SK-N-SH (cell line): Measurements from ENCODE around the gene NSL1. TPM values are rescaled to one million over a fixed set of nuclear protein-coding genes. Genes with fewer than 3 reads are reported as not detected.

Source experiments
- CTCF ChIA-PET: fragments of 300-600, 350-600 bp; formaldehyde crosslinking; extraction: SDS; loops from one replicate; lab custom pipeline; 2021; lab: Yijun Ruan, JAX
- POLR2A ChIA-PET: fragments of 350-600 bp; sonication (Branson Sonifier 250); formaldehyde crosslinking; extraction: SDS; loops from one replicate; lab custom pipeline; 2020; ENCODE audit warnings: antibody characterized with exemption, inconsistent platforms; lab: Yijun Ruan, JAX
- DNase-seq: peaks from one replicate; pipeline ENCODE4 v3.0.0; 2012
- H2AFZ ChIP-seq: fragments of 200-600 bp; sonication (generic); 2 replicates; pipeline ENCODE4 v1.8.1; 2016; ENCODE audit warnings: antibody characterized with exemption, mild to moderate bottlenecking, low read depth
- H3F3A ChIP-seq: fragments of 200-600 bp; sonication (generic); replicated peaks from 2 replicates; pipeline ENCODE3; 2016; ENCODE audit warnings: antibody characterized with exemption, mild to moderate bottlenecking; ENCODE audit not compliant: insufficient read depth
- H3K27ac ChIP-seq, 2 experiments: fragments of 200-500 bp in 1 of 2; fragments of 200-600 bp in 1 of 2; sonication (Bioruptor generic) in 1 of 2; sonication (generic), shearing (Covaris generic) in 1 of 2; 2 replicates each; pipeline versions ENCODE4 v1.5.1 to v1.6.1; 2014 to 2016; ENCODE audit warnings: low read depth in 2 of 2, inconsistent platforms in 1 of 2, low read length in 1 of 2, mild to moderate bottlenecking in 1 of 2, mixed read lengths in 1 of 2
- H3K27me3 ChIP-seq: fragments of 200-600 bp; sonication (generic), shearing (Covaris generic); 2 replicates; pipeline ENCODE4 v1.6.1; 2016; ENCODE audit warnings: mixed run types; ENCODE audit not compliant: insufficient read depth
- H3K36me3 ChIP-seq, 2 experiments: fragments of 200-500 bp in 1 of 2; fragments of 200-600 bp in 1 of 2; sonication (Bioruptor generic) in 1 of 2; sonication (generic) in 1 of 2; replicated peaks in 1 of 2; 2 replicates each; pipeline versions ENCODE3 to v1.5.1; 2014 to 2016; ENCODE audit warnings: low read length in 1 of 2, mild to moderate bottlenecking in 1 of 2; ENCODE audit not compliant: insufficient read depth in 2 of 2, control insufficient read depth in 1 of 2
- H3K4me1 ChIP-seq, 2 experiments: fragments of 200-500 bp in 1 of 2; fragments of 200-600 bp in 1 of 2; sonication (Bioruptor generic) in 1 of 2; sonication (generic), shearing (Covaris generic) in 1 of 2; 2 replicates each; pipeline versions ENCODE4 v1.5.1 to v1.6.1; 2014 to 2016; ENCODE audit warnings: low read depth in 1 of 2, low read length in 1 of 2, mixed run types in 1 of 2; ENCODE audit not compliant: insufficient read depth in 2 of 2, control insufficient read depth in 1 of 2
- H3K4me2 ChIP-seq: fragments of 200-600 bp; sonication (generic), shearing (Covaris generic); 2 replicates; pipeline ENCODE4 v1.6.1; 2017; ENCODE audit warnings: mixed run types
- H3K4me3 ChIP-seq, 2 experiments: fragments of 200-500 bp in 1 of 2; fragments of 200-600 bp in 1 of 2; sonication (Bioruptor generic) in 1 of 2; sonication (generic), shearing (Covaris generic) in 1 of 2; 2 replicates each; pipeline versions ENCODE4 v1.5.1 to v1.8.1; 2014 to 2016; ENCODE audit warnings: low read depth in 2 of 2, inconsistent platforms in 1 of 2, low read length in 1 of 2, mild to moderate bottlenecking in 1 of 2, mixed read lengths in 1 of 2, moderate library complexity in 1 of 2
- H3K79me2 ChIP-seq: fragments of 200-600 bp; sonication (generic); 2 replicates; pipeline ENCODE4 v1.8.1; 2017; ENCODE audit warnings: mild to moderate bottlenecking; ENCODE audit not compliant: insufficient read depth
- H3K9ac ChIP-seq: fragments of 200-600 bp; sonication (generic); 2 replicates; pipeline ENCODE4 v1.6.1; 2017; ENCODE audit warnings: mixed run types
- H3K9me2 ChIP-seq: fragments of 200-600 bp; sonication (generic); 2 replicates; pipeline ENCODE4 v1.6.1; 2017; ENCODE audit warnings: mixed run types
- H3K9me3 ChIP-seq: fragments of 200-600 bp; sonication (generic); 2 replicates; pipeline ENCODE4 v1.6.1; 2017; ENCODE audit warnings: mixed run types, mild to moderate bottlenecking, moderate library complexity
- H4K20me1 ChIP-seq: fragments of 200-600 bp; sonication (generic); 2 replicates; pipeline ENCODE4 v1.6.1; 2017; ENCODE audit warnings: mild to moderate bottlenecking, mixed run types; ENCODE audit not compliant: insufficient read depth
- FOSL2 ChIP-seq: IDR thresholded peaks from 2 replicates; pipeline ENCODE4 v1.4.0; 2012; ENCODE audit warnings: low read depth, mild to moderate bottlenecking, moderate library complexity, borderline replicate concordance
- FOXM1 ChIP-seq: IDR thresholded peaks from 2 replicates; pipeline ENCODE4 v1.4.0; 2012; ENCODE audit warnings: low read depth, mild to moderate bottlenecking
- MXI1 ChIP-seq: IDR thresholded peaks from 2 replicates; pipeline ENCODE4 v1.6.1; 2012; ENCODE audit warnings: mild to moderate bottlenecking, low read depth, low read length, improper control_type of control experiment
- NRF1 ChIP-seq: IDR thresholded peaks from 2 replicates; pipeline ENCODE4 v1.6.1; 2012; ENCODE audit warnings: low read depth, mild to moderate bottlenecking, low read length
- TCF12 ChIP-seq: IDR thresholded peaks from 2 replicates; pipeline ENCODE4 v1.4.0; 2012
- WGBS: methylation state at CpG from one replicate; pipeline ENCODE4 v1.1.6; 2017; ENCODE audit warnings: low lambda C conversion rate; 5-methylcytosine and 5-hydroxymethylcytosine counted together
- polyA plus RNA-seq, 3 experiments: library from polyadenylated mRNA; depleted of rRNA; stranded (reverse); fragments of >200 nt; gene quantifications; 2 replicates each; pipeline ENCODE4 v1.2.3, GENCODE V29; 2012
- TF ChIP-seq, protein P1 (sequence below): IDR thresholded peaks from 2 replicates; pipeline ENCODE4 v1.6.1; 2012; ENCODE audit warnings: mild to moderate bottlenecking, low read depth, low read length, moderate library complexity
- TF ChIP-seq, protein P2 (sequence below): IDR thresholded peaks from 2 replicates; pipeline ENCODE4 v1.4.0; 2012; ENCODE audit warnings: low read depth

NSL1 gene
- polyA plus RNA-seq, 1 of the 3 experiments (the other 2 are of a cell fraction) = 22.5 TPM

DNA sequence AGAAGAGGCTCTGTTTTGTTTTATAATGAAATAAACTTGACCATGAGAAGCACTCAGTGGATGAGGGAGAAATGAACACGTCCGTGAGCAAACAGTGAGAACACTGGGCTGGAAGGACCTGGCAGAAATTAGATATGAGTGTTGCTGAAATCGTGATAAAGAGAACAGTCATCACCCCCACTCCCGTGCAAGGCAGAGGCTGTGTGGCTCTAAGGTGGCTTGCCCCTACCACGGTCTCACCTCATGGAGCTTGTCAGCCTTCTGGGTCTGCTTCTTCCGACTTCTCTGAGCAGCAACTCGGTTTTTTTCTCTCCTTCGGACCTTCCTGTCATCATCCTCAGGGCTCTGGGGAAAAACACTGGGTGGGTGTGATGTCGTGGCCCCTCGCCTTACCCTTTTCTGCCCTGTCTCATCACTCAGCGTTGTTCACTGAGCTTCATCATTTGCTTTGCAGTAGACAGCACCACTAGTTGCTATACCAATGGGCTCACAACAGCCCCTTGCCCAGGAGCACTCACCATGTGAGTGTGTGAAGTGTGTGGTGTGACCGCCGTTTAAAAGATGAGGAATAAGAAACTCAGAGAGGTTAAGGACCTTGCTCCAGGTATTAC, 94.8 kb downstream of the NSL1 start (continued):
- TF ChIP-seq, protein P1, sequence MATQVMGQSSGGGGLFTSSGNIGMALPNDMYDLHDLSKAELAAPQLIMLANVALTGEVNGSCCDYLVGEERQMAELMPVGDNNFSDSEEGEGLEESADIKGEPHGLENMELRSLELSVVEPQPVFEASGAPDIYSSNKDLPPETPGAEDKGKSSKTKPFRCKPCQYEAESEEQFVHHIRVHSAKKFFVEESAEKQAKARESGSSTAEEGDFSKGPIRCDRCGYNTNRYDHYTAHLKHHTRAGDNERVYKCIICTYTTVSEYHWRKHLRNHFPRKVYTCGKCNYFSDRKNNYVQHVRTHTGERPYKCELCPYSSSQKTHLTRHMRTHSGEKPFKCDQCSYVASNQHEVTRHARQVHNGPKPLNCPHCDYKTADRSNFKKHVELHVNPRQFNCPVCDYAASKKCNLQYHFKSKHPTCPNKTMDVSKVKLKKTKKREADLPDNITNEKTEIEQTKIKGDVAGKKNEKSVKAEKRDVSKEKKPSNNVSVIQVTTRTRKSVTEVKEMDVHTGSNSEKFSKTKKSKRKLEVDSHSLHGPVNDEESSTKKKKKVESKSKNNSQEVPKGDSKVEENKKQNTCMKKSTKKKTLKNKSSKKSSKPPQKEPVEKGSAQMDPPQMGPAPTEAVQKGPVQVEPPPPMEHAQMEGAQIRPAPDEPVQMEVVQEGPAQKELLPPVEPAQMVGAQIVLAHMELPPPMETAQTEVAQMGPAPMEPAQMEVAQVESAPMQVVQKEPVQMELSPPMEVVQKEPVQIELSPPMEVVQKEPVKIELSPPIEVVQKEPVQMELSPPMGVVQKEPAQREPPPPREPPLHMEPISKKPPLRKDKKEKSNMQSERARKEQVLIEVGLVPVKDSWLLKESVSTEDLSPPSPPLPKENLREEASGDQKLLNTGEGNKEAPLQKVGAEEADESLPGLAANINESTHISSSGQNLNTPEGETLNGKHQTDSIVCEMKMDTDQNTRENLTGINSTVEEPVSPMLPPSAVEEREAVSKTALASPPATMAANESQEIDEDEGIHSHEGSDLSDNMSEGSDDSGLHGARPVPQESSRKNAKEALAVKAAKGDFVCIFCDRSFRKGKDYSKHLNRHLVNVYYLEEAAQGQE = no peak

DNA sequence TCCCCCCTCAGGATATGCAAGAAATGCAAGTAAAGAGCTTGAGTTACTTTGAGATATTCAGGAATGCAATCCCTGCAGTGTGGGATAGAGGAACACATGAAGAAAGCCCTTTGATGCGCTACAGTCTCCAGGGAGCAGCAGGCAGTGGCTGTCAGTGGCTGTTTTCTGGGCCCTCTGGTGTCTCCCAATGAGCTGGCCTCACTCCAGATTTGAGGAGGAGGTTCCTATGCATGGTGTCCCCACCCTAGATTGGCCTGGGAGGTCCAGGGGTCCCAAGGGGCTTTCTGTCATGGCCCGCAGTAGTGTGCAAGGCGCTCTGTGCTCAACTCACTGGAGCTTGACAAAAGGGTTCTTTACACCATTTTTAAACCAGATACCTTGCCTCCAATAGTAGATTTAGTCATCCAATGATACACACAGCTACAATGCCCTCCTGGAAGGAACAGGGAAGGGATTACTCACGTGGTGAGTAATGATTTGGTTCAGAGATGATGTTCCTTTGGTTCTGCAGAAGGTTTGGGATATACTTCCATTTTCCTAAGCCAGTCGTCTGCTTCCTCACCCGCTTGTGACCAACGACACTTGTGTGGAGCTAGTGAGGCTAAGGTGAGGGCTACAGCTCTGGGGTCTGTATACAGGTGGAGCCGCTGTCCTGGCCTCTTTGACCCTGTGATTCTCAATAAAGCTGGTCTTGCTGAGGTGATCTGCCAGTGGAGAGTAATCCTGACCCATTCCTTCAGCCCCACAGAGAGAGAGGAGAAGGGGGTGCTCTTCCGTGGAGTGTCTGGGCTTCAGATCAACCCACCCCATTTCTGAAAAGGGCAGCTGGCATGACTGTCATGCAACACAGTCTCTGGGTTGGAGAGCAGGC, 98.6 kb downstream of the NSL1 start:
- Histone ChIP-seq H3K27ac (no peak overlapping the region), H3K9ac (no peak overlapping the region), H3K4me3 (no peak overlapping the region), H3F3A (peaks cover 6% of the 10 kb centered on the region), H3K27me3 (peaks cover 26% of the 10 kb centered on the region; the same call in 1 of the 2 replicates)
- ChIA-PET CTCF (interaction anchor here (1.0 kb wide), 1 partner anchor 57 kb away, joined by 4 read pairs; no protein-coding TSS in a partner anchor), POLR2A (no interaction called here)
- WGBS = 56% methylated on average over 5 of the region's 9 CpGs
- TF ChIP-seq TCF12 (no peak), MXI1 (no peak), FOXM1 (no peak), NRF1 (no peak), FOSL2 (peak; percentile 47; the same call in 1 of the 2 replicates)
- TF ChIP-seq, protein P2, sequence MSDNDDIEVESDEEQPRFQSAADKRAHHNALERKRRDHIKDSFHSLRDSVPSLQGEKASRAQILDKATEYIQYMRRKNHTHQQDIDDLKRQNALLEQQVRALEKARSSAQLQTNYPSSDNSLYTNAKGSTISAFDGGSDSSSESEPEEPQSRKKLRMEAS = no peak
- TF ChIP-seq, protein P1 = no peak
- TF ChIP-seq, all 33 proteins: peak for 1
- Histone ChIP-seq H3K9me2 (no peaks in the 10 kb centered on the region), H3K9me3 (no peaks in the 10 kb centered on the region), H2AFZ (no peak overlapping the region), H4K20me1 (no peaks in the 10 kb centered on the region), H3K4me2 (no peak overlapping the region), H3K79me2 (no peaks in the 10 kb centered on the region), H3K4me1 (no peaks in the 10 kb centered on the region; a peak in 1 of 4 replicates), H3K36me3 (no peaks in the 10 kb centered on the region)
- no peak for DNase-seq
